Nephron progenitor cell (in vitro differentiated cells): ENCODE results near the gene ZNF688.

Experiments
- DNase-seq: peaks from one replicate; pipeline ENCODE4 v3.0.0; 2021
- H3K27ac Mint-ChIP-seq: 2 replicates; pipeline ENCODE4 v1.8.0; 2021; ENCODE audit warnings: mild to moderate bottlenecking, moderate library complexity, mixed read lengths
- H3K27me3 Mint-ChIP-seq: 2 replicates; pipeline ENCODE4 v1.8.0; 2021; ENCODE audit warnings: mild to moderate bottlenecking, low read depth, mixed read lengths; ENCODE audit not compliant: poor library complexity
- H3K36me3 Mint-ChIP-seq: 2 replicates; pipeline ENCODE4 v1.8.0; 2021; ENCODE audit warnings: low read depth, mixed read lengths
- H3K4me1 Mint-ChIP-seq: 2 replicates; pipeline ENCODE4 v1.8.0; 2021; ENCODE audit warnings: mixed read lengths
- H3K4me3 Mint-ChIP-seq: 2 replicates; pipeline ENCODE4 v1.8.0; 2021; ENCODE audit warnings: mild to moderate bottlenecking, moderate library complexity, mixed read lengths
- H3K9me3 Mint-ChIP-seq: 2 replicates; pipeline ENCODE4 v1.8.0; 2021; ENCODE audit warnings: mild to moderate bottlenecking, moderate library complexity, mixed read lengths
- TF ChIP-seq, protein P1 (sequence below): fragments of 200-600 bp; sonication (generic); IDR thresholded peaks from 2 replicates; pipeline ENCODE4 v1.5.0; 2021; ENCODE audit warnings: antibody characterized with exemption

Gene ZNF688

DNA sequence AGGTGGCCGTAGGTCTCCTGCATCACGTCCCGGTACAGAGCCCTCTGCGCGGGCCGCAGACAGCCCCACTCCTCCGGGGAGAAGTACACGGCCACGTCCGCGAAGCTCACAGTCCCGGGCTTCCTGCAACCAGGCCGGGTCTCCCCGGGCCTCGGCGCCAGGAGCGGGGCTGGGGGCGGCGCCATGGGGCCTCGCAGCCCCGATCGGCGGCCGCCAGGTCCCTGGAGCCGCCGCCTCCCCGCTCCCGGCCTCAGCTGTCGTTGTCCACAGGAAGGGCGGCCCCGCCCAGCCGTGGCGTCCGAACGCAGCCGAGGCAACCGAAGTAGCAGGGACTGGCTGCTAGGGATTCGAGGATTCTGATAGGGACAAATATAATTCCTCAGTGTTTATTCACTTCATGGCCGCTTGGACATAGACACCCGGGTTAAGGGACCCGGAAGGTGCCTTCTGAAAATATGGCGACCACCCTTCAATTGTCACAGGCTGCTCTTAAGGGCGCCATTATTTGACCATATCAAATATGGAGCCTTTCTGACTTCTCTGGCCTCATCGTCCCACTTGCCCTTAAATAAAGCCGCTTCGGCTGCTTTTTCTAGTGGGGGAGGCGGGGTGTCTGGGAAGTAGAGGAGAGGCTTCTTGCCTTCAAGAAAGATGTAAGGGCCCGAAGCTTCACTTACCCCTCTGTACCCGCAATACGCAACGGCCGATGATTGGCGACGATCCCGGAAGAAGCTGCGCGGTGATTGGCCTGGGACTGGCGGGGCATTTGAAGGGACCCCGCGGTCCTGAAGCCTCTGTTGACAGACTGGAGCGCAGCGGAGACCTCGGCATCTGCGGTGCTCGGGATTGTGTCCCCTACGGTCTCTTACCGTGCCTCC, at the start of gene ZNF688:
TSS of gene ZNF688 (minus strand) at position 270 of the 878 bp plus-strand sequence. CDS start at position 185, 85 bp downstream.
- TF ChIP-seq, protein P1, sequence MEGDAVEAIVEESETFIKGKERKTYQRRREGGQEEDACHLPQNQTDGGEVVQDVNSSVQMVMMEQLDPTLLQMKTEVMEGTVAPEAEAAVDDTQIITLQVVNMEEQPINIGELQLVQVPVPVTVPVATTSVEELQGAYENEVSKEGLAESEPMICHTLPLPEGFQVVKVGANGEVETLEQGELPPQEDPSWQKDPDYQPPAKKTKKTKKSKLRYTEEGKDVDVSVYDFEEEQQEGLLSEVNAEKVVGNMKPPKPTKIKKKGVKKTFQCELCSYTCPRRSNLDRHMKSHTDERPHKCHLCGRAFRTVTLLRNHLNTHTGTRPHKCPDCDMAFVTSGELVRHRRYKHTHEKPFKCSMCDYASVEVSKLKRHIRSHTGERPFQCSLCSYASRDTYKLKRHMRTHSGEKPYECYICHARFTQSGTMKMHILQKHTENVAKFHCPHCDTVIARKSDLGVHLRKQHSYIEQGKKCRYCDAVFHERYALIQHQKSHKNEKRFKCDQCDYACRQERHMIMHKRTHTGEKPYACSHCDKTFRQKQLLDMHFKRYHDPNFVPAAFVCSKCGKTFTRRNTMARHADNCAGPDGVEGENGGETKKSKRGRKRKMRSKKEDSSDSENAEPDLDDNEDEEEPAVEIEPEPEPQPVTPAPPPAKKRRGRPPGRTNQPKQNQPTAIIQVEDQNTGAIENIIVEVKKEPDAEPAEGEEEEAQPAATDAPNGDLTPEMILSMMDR, result no peak
- no peaks in the 10 kb centered on the region for H3K9me3 Mint-ChIP-seq
- H3K27ac Mint-ChIP-seq, result peak within 1 kb of the TSS; percentile 95
- DNase-seq, result peak; percentile 84
- peaks cover 12% of the 10 kb centered on the region for H3K27me3 Mint-ChIP-seq
- peaks cover 23% of the 10 kb centered on the region for H3K4me1 Mint-ChIP-seq
- H3K36me3 Mint-ChIP-seq, result peaks cover 6% of the 10 kb centered on the region
- peak within 1 kb of the TSS; percentile 92 for H3K4me3 Mint-ChIP-seq

DNA sequence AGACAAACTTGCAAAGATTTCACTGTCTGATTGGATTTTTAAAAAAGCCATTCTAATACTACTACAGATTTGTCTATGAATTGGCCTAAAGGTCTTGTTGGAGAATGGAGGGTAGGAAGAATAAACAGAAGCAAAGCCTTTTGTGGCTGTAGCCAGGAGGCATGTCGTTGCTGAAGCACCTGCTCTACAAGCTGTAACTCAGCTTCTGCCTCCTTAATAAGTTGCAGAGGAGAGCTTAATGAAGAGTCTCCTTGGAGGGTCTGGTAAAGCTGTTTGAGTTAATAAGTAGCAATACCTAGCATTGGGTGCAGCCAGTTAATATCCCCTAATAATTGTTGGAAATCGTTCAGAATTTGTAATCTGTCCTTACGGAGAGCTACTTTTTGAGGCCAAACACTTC, 48.7 kb upstream of the ZNF688 start:
- DNase-seq, result no peak
- Mint-ChIP-seq H3K27ac (no peak overlapping the region), H3K9me3 (peaks cover 36% of the 10 kb centered on the region), H3K4me1 (peaks cover 19% of the 10 kb centered on the region), H3K36me3 (no peaks in the 10 kb centered on the region), H3K27me3 (peaks cover 36% of the 10 kb centered on the region), H3K4me3 (no peak overlapping the region)
- TF ChIP-seq, protein P1, result no peak

DNA sequence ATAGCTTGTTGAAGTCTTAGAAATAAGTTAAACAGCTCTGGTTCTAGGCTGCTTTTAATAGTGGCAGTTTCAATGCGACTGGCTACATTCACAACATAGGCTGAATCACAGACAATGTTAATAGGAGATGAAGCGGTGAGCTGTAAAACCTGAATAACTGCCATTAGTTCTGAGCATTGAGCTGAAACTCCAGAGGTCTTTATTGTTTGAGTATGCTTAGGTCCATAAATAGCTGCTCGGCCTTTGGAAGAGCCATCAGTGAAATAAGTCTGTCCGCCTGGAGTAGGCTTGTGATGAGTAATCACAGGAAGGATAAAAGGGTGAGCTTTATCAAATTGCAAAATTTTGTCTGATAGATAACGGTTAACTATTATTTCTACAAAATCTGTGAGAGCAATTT, 48.1 kb upstream of the ZNF688 start:
- peaks cover 19% of the 10 kb centered on the region for H3K4me1 Mint-ChIP-seq
- no peaks in the 10 kb centered on the region for H3K36me3 Mint-ChIP-seq
- H3K4me3 Mint-ChIP-seq, result no peak overlapping the region
- TF ChIP-seq, protein P1, result no peak
- no peak overlapping the region for H3K27ac Mint-ChIP-seq
- DNase-seq, result no peak
- peaks cover 32% of the 10 kb centered on the region for H3K9me3 Mint-ChIP-seq
- peaks cover 40% of the 10 kb centered on the region for H3K27me3 Mint-ChIP-seq

DNA sequence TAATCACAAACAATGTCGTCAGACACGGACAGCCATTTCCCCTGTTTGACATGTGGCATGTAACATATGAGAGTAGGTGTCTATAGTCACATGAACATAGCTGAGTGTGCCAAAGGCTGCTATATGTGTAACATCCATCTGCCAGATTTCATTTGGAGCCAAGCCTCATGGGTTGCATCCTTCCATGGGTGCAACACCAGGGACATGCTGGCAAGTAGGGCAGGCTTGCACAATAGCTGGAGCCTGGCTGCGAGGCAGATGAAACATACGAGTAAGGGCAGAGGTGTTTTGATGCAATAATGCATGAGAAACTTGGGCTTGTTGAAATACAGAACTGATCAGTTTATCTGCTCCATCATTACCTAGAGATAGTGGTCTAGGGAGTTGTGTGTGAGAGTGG, 47.7 kb upstream of the ZNF688 start:
- no peaks in the 10 kb centered on the region for H3K36me3 Mint-ChIP-seq
- TF ChIP-seq, protein P1, result no peak
- H3K27ac Mint-ChIP-seq, result no peak overlapping the region
- no peak overlapping the region for H3K4me3 Mint-ChIP-seq
- H3K27me3 Mint-ChIP-seq, result peaks cover 44% of the 10 kb centered on the region
- no peak for DNase-seq
- H3K4me1 Mint-ChIP-seq, result peaks cover 19% of the 10 kb centered on the region
- H3K9me3 Mint-ChIP-seq, result peaks cover 29% of the 10 kb centered on the region

DNA sequence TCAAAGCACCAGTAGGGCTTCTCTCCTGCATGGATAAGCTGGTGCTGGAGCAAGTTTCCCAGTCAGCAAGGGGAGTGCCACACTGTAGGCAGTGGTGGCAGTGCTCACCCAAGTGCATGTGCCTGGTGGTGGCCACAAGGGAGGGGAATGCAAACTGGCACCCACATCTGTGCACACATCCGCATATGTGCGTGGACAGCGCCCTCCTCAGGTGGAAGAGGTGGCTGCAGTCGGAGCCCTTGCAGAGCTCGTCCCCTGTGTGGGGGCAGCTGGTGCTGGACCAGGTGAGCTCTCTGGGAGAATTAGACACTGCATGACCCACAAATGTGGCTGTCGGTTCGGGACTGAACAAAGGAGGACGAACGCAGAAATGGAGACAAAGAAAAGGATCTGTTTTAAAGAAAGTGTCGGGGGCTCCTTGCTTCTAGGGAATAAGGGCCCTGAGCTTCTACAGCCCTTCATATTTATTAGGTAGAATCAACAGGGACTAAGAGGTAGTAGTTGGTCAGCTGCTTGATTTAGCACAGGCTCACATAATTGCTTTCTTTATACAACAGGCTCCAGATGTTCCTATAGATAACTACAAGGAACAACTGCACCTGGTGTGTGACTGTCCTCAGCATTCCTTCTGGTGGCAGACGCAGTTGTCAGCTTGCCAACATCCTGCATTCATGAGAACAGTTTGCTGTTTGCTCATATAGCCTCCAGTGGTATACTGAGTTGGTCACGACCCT, 44.0 kb upstream of the ZNF688 start:
- no peaks in the 10 kb centered on the region for H3K36me3 Mint-ChIP-seq

More for the DNA sequence above, 44.0 kb upstream of the ZNF688 start:
- TF ChIP-seq, protein P1, result peak; percentile 43
- no peak overlapping the region for H3K4me3 Mint-ChIP-seq
- H3K27ac Mint-ChIP-seq, result no peak overlapping the region
- peaks cover 14% of the 10 kb centered on the region for H3K9me3 Mint-ChIP-seq
- DNase-seq, result peak; percentile 58
- peaks cover 15% of the 10 kb centered on the region for H3K4me1 Mint-ChIP-seq
- H3K27me3 Mint-ChIP-seq, result peaks cover 39% of the 10 kb centered on the region
